H9 (cell line): Measurements from ENCODE around the gene MYO1E. TPM values are rescaled to one million over a fixed set of nuclear protein-coding genes. Genes with fewer than 3 reads are reported as not detected.

Experiments used
- DNase-seq: peaks from one replicate; pipeline ENCODE4 v3.0.0-alpha.2; 2017
- H2AFZ ChIP-seq: one replicate; pipeline ENCODE4 v1.6.1; 2013; ENCODE audit warnings: mild to moderate bottlenecking, low read length, control low read depth, moderate library complexity
- H2AK5ac ChIP-seq: 2 replicates; pipeline ENCODE4 v1.6.1; 2013; ENCODE audit warnings: low read length, control low read depth, mixed read lengths; ENCODE audit not compliant: insufficient read length
- H2BK120ac ChIP-seq: one replicate; pipeline ENCODE4 v1.6.1; 2013; ENCODE audit warnings: low read depth, mild to moderate bottlenecking, low read length, control low read depth, inconsistent platforms; ENCODE audit not compliant: poor library complexity, severe bottlenecking
- H2BK12ac ChIP-seq: 2 replicates; pipeline ENCODE4 v1.6.1; 2013; ENCODE audit warnings: low read length, control low read depth, mixed read lengths, low read depth; ENCODE audit not compliant: insufficient read length
- H2BK15ac ChIP-seq: 2 replicates; pipeline ENCODE4 v1.6.1; 2013; ENCODE audit warnings: low read depth, low read length, control low read depth
- H2BK20ac ChIP-seq: one replicate; pipeline ENCODE4 v1.6.1; 2013; ENCODE audit warnings: low read depth, mild to moderate bottlenecking, low read length, control low read depth, inconsistent platforms; ENCODE audit not compliant: poor library complexity, severe bottlenecking
- H2BK5ac ChIP-seq: 2 replicates; pipeline ENCODE4 v1.6.1; 2013; ENCODE audit warnings: low read length, control low read depth, mixed read lengths; ENCODE audit not compliant: insufficient read length
- H3K14ac ChIP-seq: 2 replicates; pipeline ENCODE4 v1.6.1; 2013; ENCODE audit warnings: low read length, control low read depth; ENCODE audit not compliant: insufficient read depth
- H3K18ac ChIP-seq: 2 replicates; pipeline ENCODE4 v1.6.1; 2013; ENCODE audit warnings: low read depth, mild to moderate bottlenecking, mixed read lengths, low read length, control low read depth; ENCODE audit not compliant: insufficient read length
- H3K23ac ChIP-seq: 2 replicates; pipeline ENCODE4 v1.6.1; 2013; ENCODE audit warnings: low read length, control low read depth, mixed read lengths, low read depth; ENCODE audit not compliant: insufficient read length
- H3K23me2 ChIP-seq: 2 replicates; pipeline ENCODE4 v1.6.1; 2013; ENCODE audit warnings: low read depth, mild to moderate bottlenecking, mixed read lengths, low read length, control low read depth; ENCODE audit not compliant: insufficient read length, poor library complexity, severe bottlenecking
- H3K27ac ChIP-seq: 2 replicates; pipeline ENCODE4 v1.5.1; 2013; ENCODE audit warnings: low read length, control low read depth, mixed read lengths, low read depth; ENCODE audit not compliant: insufficient read length
- H3K27me3 ChIP-seq: 2 replicates; pipeline ENCODE4 v1.6.1; 2013; ENCODE audit warnings: low read length, control low read depth, inconsistent platforms; ENCODE audit not compliant: insufficient read depth
- H3K4ac ChIP-seq: 2 replicates; pipeline ENCODE4 v1.6.1; 2013; ENCODE audit warnings: low read depth, mild to moderate bottlenecking, control low read depth, inconsistent platforms, low read length, moderate library complexity
- H3K4me1 ChIP-seq: 2 replicates; pipeline ENCODE4 v1.6.1; 2013; ENCODE audit warnings: low read length, control low read depth, inconsistent platforms; ENCODE audit not compliant: insufficient read depth
- H3K4me2 ChIP-seq: 2 replicates; pipeline ENCODE4 v1.6.1; 2013; ENCODE audit warnings: low read length, control low read depth, mixed read lengths; ENCODE audit not compliant: insufficient read length, insufficient read depth
- H3K56ac ChIP-seq: 2 replicates; pipeline ENCODE4 v1.6.1; 2013; ENCODE audit warnings: low read depth, mild to moderate bottlenecking, mixed read lengths, low read length, control low read depth; ENCODE audit not compliant: insufficient read length
- H3K79me1 ChIP-seq: 2 replicates; pipeline ENCODE4 v1.6.1; 2013; ENCODE audit warnings: low read depth, mild to moderate bottlenecking, moderate library complexity, low read length, control low read depth, inconsistent platforms; ENCODE audit not compliant: insufficient read depth, poor library complexity, severe bottlenecking
- H3K79me2 ChIP-seq: 2 replicates; pipeline ENCODE4 v1.6.1; 2013; ENCODE audit warnings: low read length, control low read depth, inconsistent platforms; ENCODE audit not compliant: insufficient read depth
- H3K9ac ChIP-seq: 2 replicates; pipeline ENCODE4 v1.6.1; 2013; ENCODE audit warnings: low read length, control low read depth, mixed read lengths; ENCODE audit not compliant: insufficient read length; ENCODE audit errors: extremely low read depth
- H3K9me3 ChIP-seq: one replicate; pipeline ENCODE4 v1.6.1; 2013; ENCODE audit warnings: low read depth, low read length, inconsistent platforms; ENCODE audit not compliant: control insufficient read depth
- H3T11ph ChIP-seq: one replicate; pipeline ENCODE4 v1.6.1; 2013; ENCODE audit warnings: mild to moderate bottlenecking, low read length, control low read depth, inconsistent platforms
- H4K20me1 ChIP-seq: one replicate; pipeline ENCODE4 v1.6.1; 2013; ENCODE audit not compliant: control insufficient read depth, insufficient read length, insufficient read depth
- H4K5ac ChIP-seq: 2 replicates; pipeline ENCODE4 v1.6.1; 2013; ENCODE audit warnings: low read depth, mild to moderate bottlenecking, mixed read lengths, low read length, control low read depth; ENCODE audit not compliant: insufficient read length
- H4K8ac ChIP-seq: replicated peaks from 2 replicates; pipeline ENCODE4 v1.6.1; 2013; ENCODE audit warnings: low read length, control low read depth, mixed read lengths, low read depth; ENCODE audit not compliant: insufficient read length
- H4K91ac ChIP-seq: 2 replicates; pipeline ENCODE4 v1.6.1; 2013; ENCODE audit warnings: low read depth, mild to moderate bottlenecking, moderate library complexity, mixed read lengths, low read length, control low read depth; ENCODE audit not compliant: insufficient read length
- H3K27ac Mint-ChIP-seq, 3 experiments: 2 replicates in 2 of 3; 3 replicates in 1 of 3; pipeline ENCODE4 v1.8.0; 2020 to 2021; ENCODE audit warnings: mixed read lengths in 3 of 3, mild to moderate bottlenecking in 1 of 3, moderate library complexity in 1 of 3
- H3K27me3 Mint-ChIP-seq: 2 replicates; pipeline ENCODE4 v1.8.0; 2021; ENCODE audit warnings: low read depth, mild to moderate bottlenecking, moderate library complexity, mixed read lengths
- H3K36me3 Mint-ChIP-seq, 3 experiments: 2 replicates in 2 of 3; 3 replicates in 1 of 3; pipeline ENCODE4 v1.8.0; 2020 to 2021; ENCODE audit warnings: low read depth in 3 of 3, mixed read lengths in 3 of 3; ENCODE audit not compliant: insufficient read depth in 1 of 3
- H3K4me1 Mint-ChIP-seq, 2 experiments: 2 replicates each; pipeline ENCODE4 v1.8.0; 2020; ENCODE audit warnings: mixed read lengths in 2 of 2
- H3K4me3 Mint-ChIP-seq, 2 experiments: 2 replicates in 1 of 2; 3 replicates in 1 of 2; pipeline ENCODE4 v1.8.0; 2020 to 2021; ENCODE audit warnings: mild to moderate bottlenecking in 2 of 2, mixed read lengths in 2 of 2, moderate library complexity in 1 of 2
- H3K9me3 Mint-ChIP-seq, 2 experiments: 2 replicates in 1 of 2; 3 replicates in 1 of 2; pipeline ENCODE4 v1.8.0; 2020; ENCODE audit warnings: mild to moderate bottlenecking in 2 of 2, mixed read lengths in 2 of 2, moderate library complexity in 1 of 2
- WGBS: extraction: QIAGEN DNeasy Blood & Tissue Kit; methylation state at CpG from one replicate; pipeline ENCODE4 v1.1.7; 2013; ENCODE audit warnings: missing lambda C conversion rate, low lambda C conversion rate, mixed read lengths; ENCODE audit not compliant: insufficient read length; ENCODE audit errors: extremely low coverage; 5-methylcytosine and 5-hydroxymethylcytosine counted together
- total RNA-seq: library from RNA; stranded (reverse); gene quantifications from 2 replicates; pipeline ENCODE4 v1.2.1, GENCODE V29; 2021
- TF ChIP-seq, protein P1 (sequence below): fragments of 200-600 bp; sonication (generic); conservative IDR thresholded peaks from 3 replicates; pipeline ENCODE4 v1.8.0; 2021; ENCODE audit warnings: antibody characterized with exemption, mild to moderate bottlenecking

The MYO1E gene
- total RNA-seq, 1 experiment from 2014 or later = 235 TPM

GRCh38 chr15:59140422-59141226 lies 232.0 kb downstream of the MYO1E start:
- Mint-ChIP-seq H3K27ac (peak overlapping the region in 2 of 3 experiments; percentile 53 to 74; a peak in 3 of 7 replicates), H3K9me3 (no peaks in the 10 kb centered on the region), H3K27me3 (no peaks in the 10 kb centered on the region; the same call in 1 of the 2 replicates), H3K4me3 (no peak overlapping the region), H3K36me3 (peaks cover 27 to 83% (median 61%) of the 10 kb centered on the region in 3 experiments), H3K4me1 (peaks cover 0 to 10% of the 10 kb centered on the region in 2 experiments; a peak in 2 of 4 replicates)
- H3K9me3 ChIP-seq = no peaks in the 10 kb centered on the region
- no peak overlapping the region for H3K4ac ChIP-seq
- no peaks in the 10 kb centered on the region for H3K4me1 ChIP-seq
- H2BK15ac ChIP-seq = no peak overlapping the region
- H3T11ph ChIP-seq = no peak overlapping the region
- no peak overlapping the region for H3K4me2 ChIP-seq
- H3K79me1 ChIP-seq = no peaks in the 10 kb centered on the region
- H3K9ac ChIP-seq = no peak overlapping the region
- H3K79me2 ChIP-seq = no peaks in the 10 kb centered on the region
- no peak overlapping the region for H2AFZ ChIP-seq
- H4K20me1 ChIP-seq = no peaks in the 10 kb centered on the region
- no CpG with 5 or more reads among the region's 9 CpGs for WGBS
- no peak overlapping the region for H3K23ac ChIP-seq
- H4K91ac ChIP-seq = no peak overlapping the region
- no peak overlapping the region for H4K5ac ChIP-seq
- no peak overlapping the region for H2BK20ac ChIP-seq
- H3K14ac ChIP-seq = no peak overlapping the region
- H2BK12ac ChIP-seq = no peak overlapping the region
- TF ChIP-seq, protein P1, sequence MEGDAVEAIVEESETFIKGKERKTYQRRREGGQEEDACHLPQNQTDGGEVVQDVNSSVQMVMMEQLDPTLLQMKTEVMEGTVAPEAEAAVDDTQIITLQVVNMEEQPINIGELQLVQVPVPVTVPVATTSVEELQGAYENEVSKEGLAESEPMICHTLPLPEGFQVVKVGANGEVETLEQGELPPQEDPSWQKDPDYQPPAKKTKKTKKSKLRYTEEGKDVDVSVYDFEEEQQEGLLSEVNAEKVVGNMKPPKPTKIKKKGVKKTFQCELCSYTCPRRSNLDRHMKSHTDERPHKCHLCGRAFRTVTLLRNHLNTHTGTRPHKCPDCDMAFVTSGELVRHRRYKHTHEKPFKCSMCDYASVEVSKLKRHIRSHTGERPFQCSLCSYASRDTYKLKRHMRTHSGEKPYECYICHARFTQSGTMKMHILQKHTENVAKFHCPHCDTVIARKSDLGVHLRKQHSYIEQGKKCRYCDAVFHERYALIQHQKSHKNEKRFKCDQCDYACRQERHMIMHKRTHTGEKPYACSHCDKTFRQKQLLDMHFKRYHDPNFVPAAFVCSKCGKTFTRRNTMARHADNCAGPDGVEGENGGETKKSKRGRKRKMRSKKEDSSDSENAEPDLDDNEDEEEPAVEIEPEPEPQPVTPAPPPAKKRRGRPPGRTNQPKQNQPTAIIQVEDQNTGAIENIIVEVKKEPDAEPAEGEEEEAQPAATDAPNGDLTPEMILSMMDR = no peak
- DNase-seq = no peak
- H3K56ac ChIP-seq = no peak overlapping the region
- no peak overlapping the region for H3K18ac ChIP-seq
- H3K23me2 ChIP-seq = no peaks in the 10 kb centered on the region
- H2AK5ac ChIP-seq = no peak overlapping the region
- no peak overlapping the region for H2BK5ac ChIP-seq
- no peak overlapping the region for H4K8ac ChIP-seq
- H2BK120ac ChIP-seq = no peak overlapping the region
- no peak overlapping the region for H3K27ac ChIP-seq
- H3K27me3 ChIP-seq = no peaks in the 10 kb centered on the region
